ENCODE measurements around the gene BLM.

DNA sequence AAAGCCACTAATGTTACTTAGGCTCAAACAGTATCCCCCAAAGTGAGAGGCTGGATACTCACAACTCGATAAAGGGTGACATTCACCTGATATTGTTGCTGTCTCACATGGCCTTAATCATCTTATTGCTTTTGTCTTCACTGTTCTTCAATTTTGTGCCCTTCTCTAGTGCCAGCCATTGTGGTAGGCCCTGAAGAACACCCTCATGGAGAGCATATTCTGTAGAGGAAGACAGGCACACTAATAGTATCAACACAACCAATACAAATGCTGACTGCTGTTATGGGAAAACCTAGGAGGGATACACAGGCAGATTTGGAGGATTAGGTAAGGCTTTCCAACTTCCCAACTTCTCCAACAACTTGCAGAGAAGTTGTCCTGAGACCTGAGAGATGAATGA lies 4.1 kb upstream of the BLM start:
- TF ChIP-seq POLR2A (IDR thresholded peaks at IDR 0.05) (no peak), POLR2AphosphoS5 (IDR thresholded peaks at IDR 0.05) (no peak), EP300 (IDR thresholded peaks at IDR 0.05) (no peak)
- TF ChIP-seq, protein P1, sequence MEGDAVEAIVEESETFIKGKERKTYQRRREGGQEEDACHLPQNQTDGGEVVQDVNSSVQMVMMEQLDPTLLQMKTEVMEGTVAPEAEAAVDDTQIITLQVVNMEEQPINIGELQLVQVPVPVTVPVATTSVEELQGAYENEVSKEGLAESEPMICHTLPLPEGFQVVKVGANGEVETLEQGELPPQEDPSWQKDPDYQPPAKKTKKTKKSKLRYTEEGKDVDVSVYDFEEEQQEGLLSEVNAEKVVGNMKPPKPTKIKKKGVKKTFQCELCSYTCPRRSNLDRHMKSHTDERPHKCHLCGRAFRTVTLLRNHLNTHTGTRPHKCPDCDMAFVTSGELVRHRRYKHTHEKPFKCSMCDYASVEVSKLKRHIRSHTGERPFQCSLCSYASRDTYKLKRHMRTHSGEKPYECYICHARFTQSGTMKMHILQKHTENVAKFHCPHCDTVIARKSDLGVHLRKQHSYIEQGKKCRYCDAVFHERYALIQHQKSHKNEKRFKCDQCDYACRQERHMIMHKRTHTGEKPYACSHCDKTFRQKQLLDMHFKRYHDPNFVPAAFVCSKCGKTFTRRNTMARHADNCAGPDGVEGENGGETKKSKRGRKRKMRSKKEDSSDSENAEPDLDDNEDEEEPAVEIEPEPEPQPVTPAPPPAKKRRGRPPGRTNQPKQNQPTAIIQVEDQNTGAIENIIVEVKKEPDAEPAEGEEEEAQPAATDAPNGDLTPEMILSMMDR (IDR thresholded peaks at IDR 0.05), result no peak
